Articular chondrocyte of knee joint (primary cell): ENCODE results near the gene PAX5. TPM values are rescaled to one million over a fixed set of nuclear protein-coding genes. Genes with fewer than 3 reads are reported as not detected.

Experiments used
- small RNA-seq: library from RNA; depleted of rRNA; stranded (forward); fragments of <200 nt; gene quantifications from one replicate; pipeline ENCODE3, GENCODE V24; 2012
- total RNA-seq: library from RNA; depleted of rRNA; stranded (reverse); fragments of >200 nt; gene quantifications from 2 replicates; pipeline ENCODE4 v1.2.3, GENCODE V29; 2012

The PAX5 gene
- total RNA-seq: not detected in 2 replicates

DNA sequence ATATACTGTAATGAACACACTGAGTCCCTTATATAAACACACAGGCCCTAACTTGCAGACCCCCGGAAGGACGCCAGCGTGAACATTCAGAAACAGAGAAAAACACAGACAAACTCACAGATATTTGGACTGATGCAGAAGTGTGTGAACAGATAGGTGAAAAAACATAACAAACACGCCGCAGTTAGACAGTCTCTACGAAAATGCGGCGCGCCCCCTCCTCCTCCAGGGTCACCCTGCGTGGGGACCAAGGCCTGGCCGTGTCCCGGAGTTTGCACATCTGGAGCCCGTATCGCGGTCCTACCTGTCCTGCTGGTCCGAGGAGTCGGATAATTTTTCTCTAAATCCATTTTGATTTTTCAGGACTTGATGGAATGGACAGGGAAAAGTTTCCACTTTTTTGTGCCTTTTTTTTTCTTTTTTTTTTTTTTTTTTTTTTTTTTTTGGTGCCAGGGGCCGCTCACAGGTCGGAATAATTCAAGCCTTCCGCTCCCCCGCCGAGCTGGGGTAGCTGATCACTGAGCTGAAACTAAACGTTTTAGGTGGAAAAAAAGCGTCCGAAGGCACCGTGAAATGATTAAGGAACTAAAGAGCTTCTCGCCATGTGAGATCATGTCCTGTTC lies at the start of gene PAX5:
Gene PAX5 (minus strand): TSS at position 587 of the 623 bp plus-strand sequence. CDS start 237 bp downstream, at position 350.

Small RNAs within 50 kb of the gene (small RNA-seq; reads per million reads assigned to genes)
- gene MIR4475 (not detected), gene MIR4476 (not detected), gene MIR4540 (not detected)

Other genes starting within 250 kb of the PAX5 start
- gene ZCCHC7, start 86.3 kb upstream of the PAX5 start, total RNA-seq: 25.0 and 29.8 TPM in 2 replicates